Sigmoid colon (tissue), 4 donors: Measurements from ENCODE around the gene PKP1.

ENCODE experiments used
- POLR2AphosphoS5 ChIP-seq, 4 donors: sonication (generic); formaldehyde crosslinking; IDR thresholded peaks; one replicate each; pipeline ENCODE4 v1.6.1; 2017; ENCODE audit warnings: antibody characterized with exemption in 4 of 4
- TF ChIP-seq, protein P1 (sequence below), 4 experiments: fragments of 450-650 bp in 3 of 4; fragments of 200-600 bp in 1 of 4; IDR thresholded peaks; one replicate each; pipeline ENCODE4 v1.5.1; 2016 to 2019; ENCODE audit warnings: antibody characterized with exemption in 4 of 4, mild to moderate bottlenecking in 3 of 4, moderate library complexity in 2 of 4

DNA sequence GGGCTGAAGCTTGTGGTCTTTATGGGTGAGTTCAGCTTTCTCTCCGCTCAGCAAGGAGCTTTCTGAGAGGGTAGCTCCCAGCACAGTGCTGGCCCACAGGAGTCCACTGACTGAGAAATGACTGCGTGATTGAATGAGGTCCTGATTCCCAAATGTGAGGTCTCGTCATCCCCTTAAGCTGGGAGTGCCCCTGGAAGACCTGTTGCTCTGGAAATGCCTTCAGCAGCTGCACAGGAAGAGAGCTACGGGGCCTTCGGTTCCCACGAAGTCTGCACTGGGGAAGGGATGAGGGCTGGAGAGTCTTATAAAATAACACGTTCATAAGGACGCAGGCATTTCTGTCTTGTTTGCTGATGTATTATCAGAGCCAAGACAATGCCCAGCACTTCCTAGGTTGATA, 80.2 kb downstream of the PKP1 start:
- no peak for TF ChIP-seq POLR2AphosphoS5 (IDR thresholded peaks at IDR 0.05)
- TF ChIP-seq, protein P1, sequence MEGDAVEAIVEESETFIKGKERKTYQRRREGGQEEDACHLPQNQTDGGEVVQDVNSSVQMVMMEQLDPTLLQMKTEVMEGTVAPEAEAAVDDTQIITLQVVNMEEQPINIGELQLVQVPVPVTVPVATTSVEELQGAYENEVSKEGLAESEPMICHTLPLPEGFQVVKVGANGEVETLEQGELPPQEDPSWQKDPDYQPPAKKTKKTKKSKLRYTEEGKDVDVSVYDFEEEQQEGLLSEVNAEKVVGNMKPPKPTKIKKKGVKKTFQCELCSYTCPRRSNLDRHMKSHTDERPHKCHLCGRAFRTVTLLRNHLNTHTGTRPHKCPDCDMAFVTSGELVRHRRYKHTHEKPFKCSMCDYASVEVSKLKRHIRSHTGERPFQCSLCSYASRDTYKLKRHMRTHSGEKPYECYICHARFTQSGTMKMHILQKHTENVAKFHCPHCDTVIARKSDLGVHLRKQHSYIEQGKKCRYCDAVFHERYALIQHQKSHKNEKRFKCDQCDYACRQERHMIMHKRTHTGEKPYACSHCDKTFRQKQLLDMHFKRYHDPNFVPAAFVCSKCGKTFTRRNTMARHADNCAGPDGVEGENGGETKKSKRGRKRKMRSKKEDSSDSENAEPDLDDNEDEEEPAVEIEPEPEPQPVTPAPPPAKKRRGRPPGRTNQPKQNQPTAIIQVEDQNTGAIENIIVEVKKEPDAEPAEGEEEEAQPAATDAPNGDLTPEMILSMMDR (IDR thresholded peaks at IDR 0.05): no peak
